ENCODE data around the gene CCDC69. TPM values are rescaled to one million over a fixed set of nuclear protein-coding genes. Genes with fewer than 3 reads are reported as not detected.
A peak's percentile ranks its signal among the peaks of the same experiment; 100 is the strongest.

The CCDC69 gene
- total RNA-seq, 2 experiments from 2014 or later = 68.0 to 68.9 TPM

DNA sequence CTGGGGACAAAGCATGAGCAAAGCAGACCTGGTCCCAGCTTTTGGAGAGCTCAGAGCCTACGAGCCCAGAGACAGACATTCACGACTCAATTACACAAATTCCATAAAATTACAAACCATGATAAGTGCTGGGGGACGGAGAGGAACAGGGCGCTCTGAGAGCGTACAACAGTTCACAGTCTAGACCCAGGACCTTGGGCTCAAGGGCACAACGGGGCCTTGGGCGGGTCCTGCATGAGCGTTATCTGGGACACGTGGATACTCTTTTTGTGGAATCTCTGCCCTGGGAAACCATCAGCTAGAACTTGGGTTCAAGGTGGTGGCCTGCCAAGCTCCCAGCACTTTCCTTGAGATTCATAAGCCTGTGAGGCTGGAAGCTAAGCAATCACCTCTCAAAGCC, 56.9 kb downstream of the CCDC69 start:
- no peaks in the 10 kb centered on the region for H3K27me3 ChIP-seq (ENCODE audit: control insufficient read depth in 1 of 2, insufficient read depth in 2 of 2, low read length in 2 of 2)
- ATAC-seq (ENCODE audit: poor library complexity) = no peak
- no peak overlapping the region for H3K4me3 ChIP-seq (ENCODE audit: low read length)
- POLR2A ChIA-PET = interaction anchor here (0.8 to 1.6 kb wide), 6 partner anchors 10 to 86 kb away, joined by 3 to 5 read pairs (median 4); partner anchors contain the start of genes CCDC69 and GM2A
- TF ChIP-seq, protein P1, sequence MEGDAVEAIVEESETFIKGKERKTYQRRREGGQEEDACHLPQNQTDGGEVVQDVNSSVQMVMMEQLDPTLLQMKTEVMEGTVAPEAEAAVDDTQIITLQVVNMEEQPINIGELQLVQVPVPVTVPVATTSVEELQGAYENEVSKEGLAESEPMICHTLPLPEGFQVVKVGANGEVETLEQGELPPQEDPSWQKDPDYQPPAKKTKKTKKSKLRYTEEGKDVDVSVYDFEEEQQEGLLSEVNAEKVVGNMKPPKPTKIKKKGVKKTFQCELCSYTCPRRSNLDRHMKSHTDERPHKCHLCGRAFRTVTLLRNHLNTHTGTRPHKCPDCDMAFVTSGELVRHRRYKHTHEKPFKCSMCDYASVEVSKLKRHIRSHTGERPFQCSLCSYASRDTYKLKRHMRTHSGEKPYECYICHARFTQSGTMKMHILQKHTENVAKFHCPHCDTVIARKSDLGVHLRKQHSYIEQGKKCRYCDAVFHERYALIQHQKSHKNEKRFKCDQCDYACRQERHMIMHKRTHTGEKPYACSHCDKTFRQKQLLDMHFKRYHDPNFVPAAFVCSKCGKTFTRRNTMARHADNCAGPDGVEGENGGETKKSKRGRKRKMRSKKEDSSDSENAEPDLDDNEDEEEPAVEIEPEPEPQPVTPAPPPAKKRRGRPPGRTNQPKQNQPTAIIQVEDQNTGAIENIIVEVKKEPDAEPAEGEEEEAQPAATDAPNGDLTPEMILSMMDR (IDR thresholded peaks at IDR 0.05) = no peak
- H3K4me1 Mint-ChIP-seq (ENCODE audit: low read depth) = peaks cover 37% of the 10 kb centered on the region
- H3K9me3 ChIP-seq (ENCODE audit: control insufficient read depth in 1 of 2, insufficient read depth in 1 of 2, low read length in 2 of 2) = no peaks in the 10 kb centered on the region
- peaks cover 14% of the 10 kb centered on the region for H3K4me1 ChIP-seq (ENCODE audit: insufficient read depth, low read length)
- no peak overlapping the region for H3K4me3 Mint-ChIP-seq
- CTCF ChIA-PET = interaction anchor here (11.2 kb wide), 1 partner anchor 42 kb away, joined by 151 read pairs; no protein-coding TSS in a partner anchor
- DNase-seq = peak in 1 of 14 experiments; percentile 15
- H3K36me3 Mint-ChIP-seq (ENCODE audit: low read depth) = no peaks in the 10 kb centered on the region
- no peak overlapping the region for H3K27ac Mint-ChIP-seq
- H3K9me3 Mint-ChIP-seq = no peaks in the 10 kb centered on the region
- no peaks in the 10 kb centered on the region for H3K27me3 Mint-ChIP-seq
- intact Hi-C loops (cut with DNase I, micrococcal nuclease) = loop anchor here in 1 of 2 experiments (5.0 kb wide), 1 partner anchor 40 kb away; no protein-coding TSS in a partner anchor
- H3K36me3 ChIP-seq (ENCODE audit: insufficient read depth, low read length) = no peaks in the 10 kb centered on the region
- no peak overlapping the region for H3K27ac ChIP-seq (ENCODE audit: low read depth in 1 of 2, low read length in 2 of 2)

- ChIA-PET CTCF (interaction anchor here (0.7 to 11.2 kb wide), 25 partner anchors 10 to 113 kb away, joined by 3 to 151 read pairs (median 5); partner anchors contain the start of gene GM2A), POLR2A (interaction anchor here (0.6 to 4.2 kb wide), 17 partner anchors 8 to 88 kb away, joined by 3 to 97 read pairs (median 4); partner anchors contain the start of genes ANXA6, CCDC69 and GM2A)
- Mint-ChIP-seq H3K36me3 (ENCODE audit: low read depth) (no peaks in the 10 kb centered on the region), H3K9me3 (no peaks in the 10 kb centered on the region), H3K27ac (peak overlapping the region; percentile 3), H3K27me3 (no peaks in the 10 kb centered on the region), H3K4me3 (peak overlapping the region; percentile 3), H3K4me1 (ENCODE audit: low read depth) (peaks cover 36% of the 10 kb centered on the region)
- Histone ChIP-seq H3K4me1 (ENCODE audit: insufficient read depth, low read length) (peaks cover 12% of the 10 kb centered on the region), H3K27me3 (ENCODE audit: control insufficient read depth in 1 of 2, insufficient read depth in 2 of 2, low read length in 2 of 2) (no peaks in the 10 kb centered on the region), H3K36me3 (ENCODE audit: insufficient read depth, low read length) (no peaks in the 10 kb centered on the region), H3K27ac (ENCODE audit: low read depth in 1 of 2, low read length in 2 of 2) (no peak overlapping the region), H3K4me3 (ENCODE audit: low read length) (no peak overlapping the region), H3K9me3 (ENCODE audit: control insufficient read depth in 1 of 2, insufficient read depth in 1 of 2, low read length in 2 of 2) (no peaks in the 10 kb centered on the region)
- DNase-seq = peak; percentile 68 to 91 (median 78)
- TF ChIP-seq, protein P1 (IDR thresholded peaks at IDR 0.05) = peak; percentile 93
- peak; percentile 99 for ATAC-seq (ENCODE audit: poor library complexity)
- intact Hi-C loops (cut with DNase I, micrococcal nuclease) = loop anchor here (1.0 to 5.0 kb wide), 5 partner anchors 15 to 114 kb away; no protein-coding TSS in a partner anchor
Measured at GRCh38 chr5:151164687-151165392, 59.1 kb downstream of the CCDC69 start.

- no peak overlapping the region for H3K4me3 ChIP-seq (ENCODE audit: low read length)
- DNase-seq (no peak), ATAC-seq (ENCODE audit: poor library complexity) (no peak)
- no peaks in the 10 kb centered on the region for H3K27me3 Mint-ChIP-seq
- H3K27ac ChIP-seq (ENCODE audit: low read depth in 1 of 2, low read length in 2 of 2) = no peak overlapping the region
- no peaks in the 10 kb centered on the region for H3K9me3 Mint-ChIP-seq
- no peak overlapping the region for H3K27ac Mint-ChIP-seq
- H3K4me1 Mint-ChIP-seq (ENCODE audit: low read depth) = peaks cover 48% of the 10 kb centered on the region
- intact Hi-C loops (cut with DNase I, micrococcal nuclease) = no loop called here
- ChIA-PET CTCF (interaction anchor here (1.1 to 11.2 kb wide), 6 partner anchors 12 to 111 kb away, joined by 3 to 151 read pairs (median 12); no protein-coding TSS in a partner anchor), POLR2A (interaction anchor here (1.1 to 4.2 kb wide), 3 partner anchors 12 to 35 kb away, joined by 4 to 97 read pairs (median 4); no protein-coding TSS in a partner anchor)
- no peaks in the 10 kb centered on the region for H3K9me3 ChIP-seq (ENCODE audit: control insufficient read depth in 1 of 2, insufficient read depth in 1 of 2, low read length in 2 of 2)
- H3K27me3 ChIP-seq (ENCODE audit: control insufficient read depth in 1 of 2, insufficient read depth in 2 of 2, low read length in 2 of 2) = no peaks in the 10 kb centered on the region
- no peaks in the 10 kb centered on the region for H3K36me3 ChIP-seq (ENCODE audit: insufficient read depth, low read length)
- peaks cover 28% of the 10 kb centered on the region for H3K4me1 ChIP-seq (ENCODE audit: insufficient read depth, low read length)
- no peaks in the 10 kb centered on the region for H3K36me3 Mint-ChIP-seq (ENCODE audit: low read depth)
- no peak overlapping the region for H3K4me3 Mint-ChIP-seq
- TF ChIP-seq, protein P1 (IDR thresholded peaks at IDR 0.05) = no peak
Measured at GRCh38 chr5:151162776-151163175, 61.1 kb downstream of the CCDC69 start.

Measured in CD4-positive, alpha-beta T cell (primary cell).